A172 (cell line): ENCODE results near the gene SLC6A13. TPM values are rescaled to one million over a fixed set of nuclear protein-coding genes. Genes with fewer than 3 reads are reported as not detected.
"Not testable (repeated sequence)": the region's sequence is repeated elsewhere in the genome, so short reads cannot be mapped to it uniquely, and the experiment has no call there.

Experiments used
- DNase-seq: peaks from one replicate; pipeline ENCODE4 v3.0.0-alpha.2; 2015; ENCODE audit warnings: low spot score
- total RNA-seq: library from RNA; depleted of rRNA; stranded (reverse); fragments of >200 nt; shearing (Covaris generic); gene quantifications from 2 replicates; pipeline ENCODE4 v1.2.3, GENCODE V29; 2014

Gene SLC6A13
- total RNA-seq, 1 experiment from 2014 or later = not detected

- no peak for DNase-seq
Observed at GRCh38 chr12:264269-264668, 1.6 kb upstream of the SLC6A13 start.

- no peak for DNase-seq
Observed at GRCh38 chr12:263574-263973, 938 bp upstream of the SLC6A13 start.

GRCh38 chr12:262113-262512 lies 523 bp downstream of the SLC6A13 start:
- DNase-seq = no peak

GRCh38 chr12:257521-258321 lies 4.9 kb downstream of the SLC6A13 start:
- no peak for DNase-seq

GRCh38 chr12:256958-257357 lies 5.7 kb downstream of the SLC6A13 start:
- no peak for DNase-seq

- no peak for DNase-seq
Observed at GRCh38 chr12:256225-256624, 6.4 kb downstream of the SLC6A13 start.

- no peak for DNase-seq
Observed at GRCh38 chr12:254912-255311, 7.7 kb downstream of the SLC6A13 start.

GRCh38 chr12:254039-254438 lies 8.6 kb downstream of the SLC6A13 start:
- no peak for DNase-seq

GRCh38 chr12:253116-253831 lies 9.4 kb downstream of the SLC6A13 start:
- DNase-seq = no peak

- no peak for DNase-seq
Observed at GRCh38 chr12:252636-253035, 10.0 kb downstream of the SLC6A13 start.

GRCh38 chr12:247271-247670 lies 15.4 kb downstream of the SLC6A13 start:
- DNase-seq = no peak

- no peak for DNase-seq
Observed at GRCh38 chr12:243381-243780, 19.3 kb downstream of the SLC6A13 start.

- DNase-seq = no peak
Observed at GRCh38 chr12:242496-242895, 20.1 kb downstream of the SLC6A13 start.

GRCh38 chr12:241266-241665 lies 21.4 kb downstream of the SLC6A13 start:
- DNase-seq = no peak

GRCh38 chr12:240566-240965 lies 22.1 kb downstream of the SLC6A13 start:
- DNase-seq = no peak

- no peak for DNase-seq
Observed at GRCh38 chr12:238736-239398, 23.8 kb downstream of the SLC6A13 start.

- DNase-seq = no peak
Observed at GRCh38 chr12:238116-238515, 24.5 kb downstream of the SLC6A13 start.

- DNase-seq = no peak
Observed at GRCh38 chr12:237026-237815, 25.4 kb downstream of the SLC6A13 start.

GRCh38 chr12:236445-236844 lies 26.2 kb downstream of the SLC6A13 start:
- no peak for DNase-seq

- DNase-seq = not testable (repeated sequence)
Observed at GRCh38 chr12:235967-236366, 26.7 kb downstream of the SLC6A13 start.

GRCh38 chr12:234891-235415 lies 27.7 kb downstream of the SLC6A13 start:
- DNase-seq = no peak

- DNase-seq = no peak
Observed at GRCh38 chr12:234019-234418, 28.6 kb downstream of the SLC6A13 start.
